HG03342 (cell line): ENCODE measurements around the gene GLT8D2.
A peak's percentile ranks its signal among the peaks of the same experiment; 100 is the strongest.

Experiments used
- ATAC-seq: cut with Tn5 transposase; IDR thresholded peaks from one replicate; pipeline ENCODE4 v1.9.1; 2021; ENCODE audit warnings: mild to moderate bottlenecking, moderate library complexity; ENCODE audit not compliant: unreplicated experiment

GLT8D2 gene

DNA sequence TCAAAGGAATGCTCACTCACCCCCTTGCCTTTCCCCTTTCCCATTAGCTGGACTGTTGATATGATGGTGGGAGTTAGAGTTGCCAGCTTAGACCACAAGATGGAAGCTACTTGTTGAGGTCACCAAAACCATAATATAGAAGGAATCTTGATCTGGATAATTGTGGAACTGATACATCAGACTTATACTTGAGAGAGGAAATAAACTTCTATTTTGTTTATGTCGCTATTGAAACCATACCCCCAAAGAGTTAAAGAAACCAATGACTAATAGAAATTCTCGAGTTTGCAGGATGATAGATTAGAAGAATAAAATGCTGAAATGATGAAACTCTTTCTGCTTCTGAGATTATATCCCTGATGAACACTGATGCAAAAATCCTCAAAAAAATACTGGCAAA is 46.4 kb downstream of the GLT8D2 start:
- no peak for ATAC-seq

DNA sequence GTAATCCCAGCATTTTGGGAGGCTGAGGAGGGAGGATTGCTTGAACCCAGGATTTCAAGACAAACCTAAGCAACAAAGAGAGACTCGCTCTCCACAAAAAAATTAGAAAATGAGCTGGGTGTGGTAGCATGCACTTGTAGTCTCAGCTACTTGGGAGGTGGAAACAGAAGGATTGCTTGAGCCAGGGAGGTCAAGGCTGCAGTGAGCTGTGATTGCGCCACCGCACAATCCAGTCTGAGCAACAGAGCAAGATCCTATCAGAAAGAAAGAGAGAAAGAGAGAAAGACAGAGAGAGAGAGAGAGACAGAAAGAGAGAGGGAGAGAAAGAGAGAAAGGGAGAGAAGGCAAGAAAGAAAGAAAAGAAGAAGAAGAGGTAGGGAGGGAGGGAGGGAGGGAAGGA is 47.3 kb downstream of the GLT8D2 start:
- ATAC-seq = no peak

DNA sequence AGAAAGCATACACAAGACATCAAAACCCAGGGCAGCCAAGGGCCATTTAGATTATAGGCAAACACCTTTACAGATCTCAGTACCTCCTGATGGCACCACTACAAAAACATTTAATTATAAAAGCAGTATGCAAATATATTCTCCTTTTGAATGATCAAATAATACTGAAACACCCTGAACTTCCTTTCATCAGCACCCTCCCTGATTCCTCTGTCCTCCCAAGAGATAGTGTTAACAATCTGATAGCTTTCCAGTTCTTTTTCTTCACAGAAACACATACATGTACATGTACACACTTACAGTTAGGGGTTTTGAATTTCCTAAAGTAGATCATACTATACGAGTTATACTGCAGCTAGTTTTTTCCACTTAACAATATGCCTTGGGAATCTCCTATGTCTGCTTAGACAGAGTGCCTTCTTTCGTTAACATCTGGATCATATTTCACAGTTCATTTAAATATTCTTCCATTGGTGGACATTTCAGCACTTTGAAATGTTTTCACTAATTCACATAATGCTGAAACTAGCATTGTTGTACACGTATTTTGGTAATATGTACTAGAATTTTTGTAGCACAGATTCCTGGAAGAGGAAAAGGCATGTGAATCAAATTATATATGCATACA is 49.1 kb downstream of the GLT8D2 start:
- ATAC-seq = no peak

DNA sequence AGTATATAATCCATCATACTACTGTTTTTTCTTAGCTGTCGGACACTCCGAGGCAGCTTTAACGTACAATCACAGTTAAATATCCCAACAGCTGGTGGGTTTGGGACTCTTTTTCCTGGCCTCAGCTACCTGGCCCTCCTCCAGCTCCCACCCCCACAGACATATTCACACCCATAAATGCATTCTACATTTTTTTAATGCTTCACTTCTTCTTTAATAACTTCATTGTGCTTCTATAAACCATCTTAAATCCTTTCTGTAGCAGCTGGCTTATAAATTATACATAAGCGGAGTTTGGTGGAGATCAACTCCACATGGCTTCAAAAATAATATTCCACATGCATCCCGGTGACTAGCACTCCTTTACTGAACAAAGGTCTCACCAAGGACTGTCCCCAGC is 51.0 kb downstream of the GLT8D2 start:
- ATAC-seq = no peak

DNA sequence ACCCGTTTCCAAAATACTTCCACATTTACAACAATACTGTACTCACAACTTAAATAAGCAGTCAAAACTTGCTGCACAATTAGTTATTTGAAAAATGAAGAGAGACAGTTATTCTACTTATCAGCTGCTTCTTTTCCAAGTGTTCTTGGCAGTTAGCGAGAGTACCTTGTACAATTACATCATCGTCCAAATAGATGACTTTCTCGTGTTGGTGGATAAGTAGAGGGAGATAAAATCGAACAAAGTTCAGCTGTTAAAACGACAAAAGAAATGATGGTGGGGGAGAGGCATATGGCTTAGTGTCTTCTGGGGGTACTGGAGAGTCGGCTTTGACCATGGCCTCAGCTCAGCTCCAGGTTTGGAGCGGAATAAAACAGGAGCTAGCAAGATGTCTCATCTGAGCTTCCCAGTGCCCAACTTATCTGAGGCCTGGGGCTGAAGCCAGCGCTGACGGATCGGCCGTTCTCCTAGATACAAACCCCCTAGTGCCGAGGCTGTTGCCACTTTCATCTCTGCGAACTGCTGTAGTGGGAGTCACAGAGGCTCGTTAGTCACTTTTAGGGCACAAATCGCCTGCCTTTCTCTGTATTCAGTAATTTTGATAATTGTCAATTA is 52.6 kb downstream of the GLT8D2 start:
- no peak for ATAC-seq

DNA sequence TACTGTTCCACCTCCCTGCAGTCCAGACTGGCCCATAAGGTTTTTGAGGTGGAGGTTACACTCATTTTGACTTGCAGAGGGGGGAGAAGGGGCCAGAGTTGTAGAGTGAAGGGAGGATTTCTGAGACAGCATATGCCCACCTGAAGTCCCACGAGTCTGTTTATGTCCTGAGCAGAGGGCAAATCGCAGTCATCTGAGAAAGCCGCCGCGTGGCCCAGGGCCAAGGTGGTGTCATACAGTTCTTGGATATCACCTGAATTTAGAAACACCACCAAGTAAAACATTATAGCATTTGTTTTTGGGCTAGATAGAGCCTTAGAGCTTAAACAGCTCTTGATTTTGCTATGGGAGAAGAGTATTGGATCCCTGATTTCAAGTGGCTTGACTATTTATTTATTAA is 53.4 kb downstream of the GLT8D2 start:
- no peak for ATAC-seq

DNA sequence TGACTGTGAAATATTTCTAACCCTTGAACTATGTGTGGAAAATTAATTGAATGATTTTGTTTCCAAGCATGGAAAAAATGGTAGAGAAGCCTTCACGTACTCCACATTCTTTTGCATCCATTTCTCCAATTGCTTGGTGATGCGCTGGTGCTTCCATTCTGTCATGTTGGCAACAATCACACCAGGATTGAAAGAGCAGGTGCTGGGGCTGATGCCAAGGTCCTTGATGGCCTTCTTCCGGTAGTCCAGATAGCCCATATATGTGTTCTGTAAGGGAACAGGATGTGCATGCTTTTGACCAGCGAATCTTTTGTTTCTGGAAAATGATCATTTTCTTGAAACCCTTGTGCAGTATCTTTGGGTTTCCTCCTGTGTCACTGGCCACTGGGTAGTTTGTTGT is 55.8 kb downstream of the GLT8D2 start:
- no peak for ATAC-seq

DNA sequence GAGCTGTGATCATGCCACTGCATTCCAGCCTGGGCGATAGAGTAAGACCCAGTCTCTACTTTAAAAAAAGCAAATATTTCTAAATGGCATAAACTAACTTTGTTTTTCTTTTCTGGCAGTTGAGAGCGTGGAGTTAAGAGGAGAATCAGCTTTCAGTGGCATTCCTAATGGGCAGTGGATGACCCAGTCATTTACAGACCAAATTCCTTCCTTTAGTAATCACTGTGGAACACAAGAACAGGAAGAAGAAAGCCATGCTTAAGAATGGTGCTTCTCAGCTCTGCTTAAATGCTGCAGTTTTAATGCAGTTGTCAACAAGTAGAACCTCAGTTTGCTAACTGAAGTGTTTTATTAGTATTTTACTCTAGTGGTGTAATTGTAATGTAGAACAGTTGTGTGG is 63.2 kb downstream of the GLT8D2 start:
- no peak for ATAC-seq

DNA sequence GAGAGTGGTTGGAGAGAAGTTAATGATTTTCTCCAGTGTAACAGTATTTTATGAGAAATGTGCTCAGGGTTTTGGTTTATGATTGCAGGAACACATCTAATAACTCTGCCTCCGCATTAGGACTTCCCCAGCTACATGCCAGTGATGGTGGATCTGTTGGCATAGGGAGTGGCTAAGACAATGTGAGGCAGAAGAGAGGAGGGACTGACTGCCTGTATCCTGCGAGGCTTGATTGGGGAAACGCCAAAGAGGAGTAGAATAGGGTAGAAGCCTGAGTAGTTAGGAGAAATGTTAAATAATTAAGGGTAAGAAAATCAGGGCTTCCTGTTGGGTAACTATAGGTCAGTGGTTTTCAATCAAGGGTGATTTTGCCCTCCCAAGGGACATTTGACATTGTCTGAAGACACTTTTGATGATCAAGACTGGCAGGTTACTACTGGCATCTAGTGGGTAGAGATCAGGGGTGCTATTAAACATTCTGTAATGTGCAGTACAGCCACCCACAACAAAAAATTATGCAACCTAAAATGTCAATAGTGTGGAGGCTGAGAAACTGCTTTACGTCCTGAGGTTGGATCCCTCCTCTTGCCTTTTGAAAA is 71.5 kb downstream of the GLT8D2 start:
- ATAC-seq = no peak

DNA sequence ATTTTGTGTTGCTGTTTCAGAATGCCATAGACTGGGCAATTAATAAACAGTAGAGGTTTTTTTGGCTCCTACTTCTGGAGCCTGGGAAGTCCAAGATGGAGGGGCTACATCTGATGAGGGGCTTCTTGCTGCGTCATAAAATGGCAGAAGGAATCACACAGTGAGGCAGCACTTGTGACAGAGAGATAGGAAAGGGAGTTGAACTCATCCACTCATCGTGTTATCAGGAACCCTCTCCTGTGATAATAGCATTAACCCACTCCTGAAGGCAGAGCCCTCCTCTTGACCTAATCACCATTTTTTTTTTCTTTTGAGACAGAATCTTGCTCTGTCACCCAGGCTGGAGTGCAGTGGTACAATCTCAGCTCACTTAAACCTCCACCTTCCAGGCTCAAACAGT is 74.6 kb downstream of the GLT8D2 start:
- ATAC-seq = no peak

DNA sequence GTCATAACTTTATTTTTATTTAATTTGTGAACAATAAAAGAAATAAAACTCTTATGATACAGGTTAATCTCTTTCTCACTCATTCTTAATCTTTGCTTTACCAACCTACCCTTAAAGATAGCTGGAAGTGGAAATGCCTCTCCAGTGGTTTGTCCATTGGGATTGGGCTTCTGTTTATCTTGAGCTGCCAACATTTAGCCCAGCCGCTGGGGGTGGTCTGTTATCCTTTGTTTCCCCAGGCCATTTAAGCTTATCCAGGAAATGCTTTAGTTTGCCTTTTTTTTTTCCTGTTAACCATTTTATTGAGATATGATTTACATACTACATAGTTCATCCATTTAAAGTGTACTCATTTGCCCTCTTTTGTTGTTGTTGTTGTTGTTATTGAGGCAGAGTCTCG is 76.1 kb downstream of the GLT8D2 start:
- no peak for ATAC-seq

DNA sequence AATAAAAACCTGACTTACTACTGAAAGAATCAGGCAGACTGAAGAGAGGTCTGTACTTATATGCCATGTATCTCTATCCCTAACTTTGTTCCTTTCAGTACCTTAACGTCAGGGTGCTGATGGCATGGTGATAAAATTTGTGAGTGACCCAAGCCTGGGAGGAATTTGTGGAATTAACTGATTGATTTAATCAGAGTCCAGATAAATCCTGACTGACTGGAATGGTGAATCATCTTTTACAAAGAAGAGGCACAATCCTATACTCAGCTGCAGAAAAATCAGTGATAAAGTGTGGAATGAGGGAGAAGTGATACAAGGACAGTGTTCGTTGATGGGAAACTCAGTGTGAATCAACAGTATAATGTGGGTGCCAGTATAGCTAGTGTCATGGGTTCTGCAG is 80.6 kb downstream of the GLT8D2 start:
- no peak for ATAC-seq

DNA sequence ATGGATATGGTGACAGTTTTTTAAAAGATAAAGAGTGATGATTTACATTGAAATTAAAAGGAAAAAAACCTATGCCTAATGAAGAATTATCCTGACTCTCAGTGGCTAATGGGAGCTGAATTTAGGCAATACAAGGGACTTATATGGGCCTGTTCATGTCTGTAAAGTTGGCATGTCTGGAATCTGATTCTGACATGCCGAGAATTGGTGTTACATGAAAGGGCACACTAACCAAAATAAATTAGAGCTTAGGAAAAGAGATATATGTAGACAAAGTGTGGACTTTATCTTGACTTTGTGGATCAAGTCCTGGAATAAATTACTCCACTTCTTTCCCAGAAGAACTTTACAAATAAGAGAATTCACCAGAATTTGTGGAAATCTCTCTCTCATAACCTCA is 83.3 kb downstream of the GLT8D2 start:
- no peak for ATAC-seq

DNA sequence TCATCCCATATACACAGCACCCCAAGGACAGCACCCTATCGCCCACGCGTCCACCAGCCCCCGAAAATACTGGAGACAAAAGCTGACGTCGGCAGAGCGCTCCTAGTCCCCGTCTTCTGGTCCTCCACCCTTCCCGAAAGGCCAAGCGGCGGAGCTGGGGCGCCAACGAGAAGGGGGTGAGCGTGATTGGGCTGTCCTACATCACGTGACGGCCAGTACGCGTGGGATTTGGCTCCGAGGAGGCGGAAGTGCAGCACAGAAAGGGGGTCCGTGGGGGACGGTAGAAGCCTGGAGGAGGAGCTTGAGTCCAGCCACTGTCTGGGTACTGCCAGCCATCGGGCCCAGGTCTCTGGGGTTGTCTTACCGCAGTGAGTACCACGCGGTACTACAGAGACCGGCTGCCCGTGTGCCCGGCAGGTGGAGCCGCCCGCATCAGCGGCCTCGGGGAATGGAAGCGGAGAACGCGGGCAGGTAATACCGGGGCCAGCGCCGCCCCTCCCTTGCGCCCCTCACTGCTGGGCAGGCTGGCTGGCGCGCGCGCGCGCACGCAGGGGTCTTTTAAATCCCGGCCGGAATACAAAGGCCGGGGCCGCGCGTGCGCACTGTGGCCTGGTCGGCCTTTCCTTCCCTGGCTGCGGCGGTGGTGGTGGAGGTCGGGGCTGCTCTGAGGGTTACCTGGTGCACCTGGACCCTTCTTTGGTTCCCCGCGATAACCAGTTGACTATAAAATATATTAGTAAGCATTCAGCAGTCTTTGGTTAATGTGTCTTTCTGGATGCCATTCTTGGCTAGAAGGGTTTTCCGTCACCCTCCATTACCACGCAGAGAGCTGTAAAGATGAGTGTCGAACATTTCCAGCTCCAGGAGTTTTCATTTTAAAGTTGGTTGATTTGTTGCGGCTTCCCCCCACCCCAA is 84.1 kb downstream of the GLT8D2 start, which contains the start of gene TDG:
Gene TDG (plus strand): TSS at position 283 of the 915 bp plus-strand sequence. CDS start 166 bp downstream, at position 449.
- peak; percentile 95 for ATAC-seq

DNA sequence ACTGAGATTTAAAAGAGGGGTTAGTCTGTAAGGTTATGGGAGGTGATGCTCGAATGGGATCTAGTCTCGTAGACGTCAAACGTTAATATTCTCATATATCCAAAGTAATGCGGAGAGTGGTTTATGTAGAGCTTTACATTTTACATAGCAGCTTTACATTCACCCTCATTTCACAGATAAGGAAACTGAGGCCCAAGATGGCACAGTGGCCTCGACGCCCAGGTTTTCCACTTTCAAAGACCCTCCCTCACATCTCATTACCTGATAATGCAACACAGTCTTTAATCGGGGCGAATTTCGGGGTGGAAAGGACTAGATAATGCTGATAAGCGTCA is 84.8 kb downstream of the GLT8D2 start:
- ATAC-seq = no peak

DNA sequence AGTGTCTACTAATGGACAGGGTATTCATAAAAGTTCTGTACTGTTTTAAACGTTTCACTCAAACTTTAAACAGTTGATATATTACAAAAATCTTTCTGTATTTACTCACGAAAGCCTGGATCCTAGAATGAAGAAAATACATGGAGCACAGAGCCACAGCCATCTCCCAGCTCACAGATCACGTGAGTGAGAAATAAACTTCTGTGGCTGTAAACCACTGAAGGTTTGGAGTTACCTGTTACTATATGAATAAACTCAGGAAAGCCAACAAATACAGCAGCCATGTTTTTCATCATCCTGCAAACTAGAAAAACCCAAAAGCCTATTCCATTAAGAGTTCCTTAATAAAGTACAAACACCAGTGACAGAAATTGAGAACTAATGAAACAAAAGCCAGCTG is 85.2 kb downstream of the GLT8D2 start:
- no peak for ATAC-seq

DNA sequence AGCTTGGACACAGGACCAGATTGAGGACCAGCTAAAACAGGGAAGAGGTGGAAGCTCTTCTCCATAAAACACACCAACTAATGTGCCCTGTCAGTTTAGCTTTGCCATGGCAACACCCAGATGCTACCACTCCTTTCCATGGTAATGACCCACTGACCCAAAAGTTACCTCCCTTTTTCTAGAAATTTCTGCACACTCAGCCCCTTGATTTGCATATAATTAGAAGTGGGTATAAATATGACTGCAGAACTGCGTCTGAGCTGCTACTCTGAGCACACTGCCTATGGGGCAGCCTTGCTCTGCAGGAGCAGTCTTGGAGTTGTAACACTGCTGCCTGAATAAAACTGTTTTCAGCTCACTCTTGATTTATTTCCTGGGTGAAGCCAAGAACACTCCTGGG is 87.5 kb downstream of the GLT8D2 start:
- no peak for ATAC-seq

DNA sequence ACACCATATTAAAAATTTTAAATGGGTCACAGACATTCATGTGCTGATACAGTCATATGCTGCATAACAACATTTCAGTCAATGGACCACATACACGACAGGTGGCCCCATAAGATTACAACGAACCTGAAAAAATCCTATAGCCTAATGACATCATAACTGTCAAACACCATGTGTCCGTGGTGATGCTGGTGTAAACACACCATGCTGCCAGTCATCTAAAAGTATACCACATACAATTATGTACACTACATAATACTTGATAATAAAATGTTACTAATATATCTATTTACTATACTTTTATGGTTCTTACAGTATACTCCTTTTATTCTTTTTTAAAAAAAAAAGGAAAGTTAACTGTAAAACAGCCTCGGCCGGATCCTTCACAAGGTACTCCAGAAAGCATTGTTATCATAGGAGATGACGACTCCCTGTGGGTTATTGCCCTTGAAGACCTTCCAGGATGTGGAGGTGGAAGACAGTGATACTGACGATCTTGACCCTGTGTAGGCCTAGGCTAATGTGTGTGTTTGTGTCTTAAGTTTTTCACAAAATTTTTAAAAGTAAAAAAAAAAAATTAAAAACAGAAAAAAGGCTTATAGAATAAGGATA is 89.3 kb downstream of the GLT8D2 start:
- no peak for ATAC-seq

DNA sequence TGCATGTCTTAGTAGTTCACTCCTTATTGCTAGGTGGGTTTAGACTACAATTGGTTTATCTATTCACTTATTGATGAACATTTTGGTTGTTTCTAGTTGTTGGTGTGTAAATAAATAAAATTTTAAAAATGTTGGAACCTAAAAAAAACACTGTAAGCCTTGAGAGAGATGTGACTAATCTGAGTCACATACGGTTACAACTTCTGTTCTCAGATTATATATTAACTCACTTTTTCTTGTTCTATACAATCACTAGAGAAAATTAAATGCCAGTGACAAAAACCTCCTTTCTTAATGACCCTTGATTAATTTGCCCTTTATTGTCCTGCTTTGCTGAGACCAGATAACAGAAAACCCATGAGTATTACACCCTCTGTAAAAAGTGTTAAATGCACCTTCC is 91.4 kb downstream of the GLT8D2 start:
- ATAC-seq = no peak

DNA sequence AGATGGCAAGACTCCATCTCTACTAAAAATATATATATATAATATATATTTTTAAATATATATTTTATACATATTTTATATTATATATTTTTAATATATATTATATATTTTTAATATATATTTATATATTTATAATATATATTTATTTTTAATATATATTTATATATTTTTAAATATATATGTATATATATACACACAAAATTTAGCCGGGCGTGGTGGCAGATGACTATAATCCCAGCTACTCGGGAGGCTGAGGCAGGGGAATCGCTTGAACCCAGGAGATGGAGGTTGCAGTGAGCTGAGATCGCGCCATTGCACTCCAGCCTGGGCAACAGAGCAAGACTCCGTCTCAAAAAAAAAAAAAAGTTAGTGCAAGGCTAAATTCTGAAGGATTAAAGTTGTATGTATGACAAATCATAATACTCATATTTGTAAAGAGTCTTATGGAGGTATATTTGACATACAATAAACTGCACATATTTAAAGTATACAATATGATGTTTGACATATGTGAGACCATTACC is 92.1 kb downstream of the GLT8D2 start:
- ATAC-seq = no peak

DNA sequence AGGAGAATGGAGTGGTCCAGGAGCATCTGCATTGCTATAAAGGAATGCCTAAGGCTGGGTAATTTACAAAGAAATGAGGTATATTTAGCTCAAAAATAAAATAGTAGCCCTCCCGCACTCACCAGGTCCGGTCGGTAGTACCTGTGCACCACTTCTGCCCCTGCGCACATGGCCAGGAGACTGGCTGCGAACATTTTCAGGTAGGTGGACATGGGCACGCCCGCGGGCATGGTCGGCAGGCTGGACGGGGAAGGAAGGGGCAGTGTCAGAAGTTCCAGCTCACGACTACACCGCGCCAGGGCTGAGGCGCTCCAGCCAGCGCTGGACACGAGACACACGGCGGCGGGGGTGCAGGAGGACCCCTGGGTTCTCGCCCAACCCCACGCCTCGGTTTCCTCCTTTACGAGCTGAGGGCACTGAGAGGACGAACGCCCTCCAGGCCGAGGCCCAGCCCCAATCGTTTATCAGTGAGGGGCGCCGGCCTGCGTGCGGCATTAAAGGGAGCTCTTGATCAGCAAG is 93.4 kb downstream of the GLT8D2 start:
- no peak for ATAC-seq
